Measurements from ENCODE around the gene RNF217. TPM values are rescaled to one million over a fixed set of nuclear protein-coding genes. Genes with fewer than 3 reads are reported as not detected.

Gene RNF217
- polyA plus RNA-seq, 1 donor (not counting 4 experiments of a cell fraction or from before 2014, with no cell fraction given): 44.0 TPM

- no peak for FAIRE-seq
- TF ChIP-seq, protein P1, sequence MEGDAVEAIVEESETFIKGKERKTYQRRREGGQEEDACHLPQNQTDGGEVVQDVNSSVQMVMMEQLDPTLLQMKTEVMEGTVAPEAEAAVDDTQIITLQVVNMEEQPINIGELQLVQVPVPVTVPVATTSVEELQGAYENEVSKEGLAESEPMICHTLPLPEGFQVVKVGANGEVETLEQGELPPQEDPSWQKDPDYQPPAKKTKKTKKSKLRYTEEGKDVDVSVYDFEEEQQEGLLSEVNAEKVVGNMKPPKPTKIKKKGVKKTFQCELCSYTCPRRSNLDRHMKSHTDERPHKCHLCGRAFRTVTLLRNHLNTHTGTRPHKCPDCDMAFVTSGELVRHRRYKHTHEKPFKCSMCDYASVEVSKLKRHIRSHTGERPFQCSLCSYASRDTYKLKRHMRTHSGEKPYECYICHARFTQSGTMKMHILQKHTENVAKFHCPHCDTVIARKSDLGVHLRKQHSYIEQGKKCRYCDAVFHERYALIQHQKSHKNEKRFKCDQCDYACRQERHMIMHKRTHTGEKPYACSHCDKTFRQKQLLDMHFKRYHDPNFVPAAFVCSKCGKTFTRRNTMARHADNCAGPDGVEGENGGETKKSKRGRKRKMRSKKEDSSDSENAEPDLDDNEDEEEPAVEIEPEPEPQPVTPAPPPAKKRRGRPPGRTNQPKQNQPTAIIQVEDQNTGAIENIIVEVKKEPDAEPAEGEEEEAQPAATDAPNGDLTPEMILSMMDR (optimal IDR thresholded peaks at IDR 0.05 in 1 of 3, IDR thresholded peaks at IDR 0.05 in 1 of 3, conservative IDR thresholded peaks at IDR 0.05 in 1 of 3; ENCODE audit: extremely low read depth in 1 of 3, insufficient read depth in 2 of 3, low read length in 3 of 3): no peak
- TF ChIP-seq EZH2 (IDR thresholded peaks at IDR 0.05; ENCODE audit: low read length): no peak
- Histone ChIP-seq H4K20me1 (ENCODE audit: control insufficient read depth, extremely low read depth, insufficient read depth, low read length) (no peaks in the 10 kb centered on the region), H3K4me2 (ENCODE audit: control insufficient read depth, extremely low read depth, insufficient read depth, low read depth, low read length) (no peak overlapping the region), H3K27me3 (ENCODE audit: control insufficient read depth, extremely low read depth, insufficient read depth, low read length) (no peaks in the 10 kb centered on the region), H3K27ac (ENCODE audit: control insufficient read depth, insufficient read depth, low read length) (no peak overlapping the region), H2AFZ (ENCODE audit: control insufficient read depth, low read length) (no peak overlapping the region), H3K4me3 (ENCODE audit: control insufficient read depth in 2 of 3, extremely low read depth in 1 of 3, insufficient read depth in 2 of 3, low read depth in 1 of 3, low read length in 3 of 3) (no peak overlapping the region), H3K36me3 (ENCODE audit: control insufficient read depth in 2 of 2, extremely low read depth in 1 of 2, insufficient read depth in 2 of 2, low read length in 2 of 2) (no peaks in the 10 kb centered on the region), H3K4me1 (ENCODE audit: control insufficient read depth, extremely low read depth, insufficient read depth, low read length) (peaks cover 11% of the 10 kb centered on the region), H3K9me1 (ENCODE audit: control insufficient read depth, extremely low read depth, insufficient read depth, low read length) (no peaks in the 10 kb centered on the region), H3K79me2 (ENCODE audit: control insufficient read depth, insufficient read depth, low read length) (no peaks in the 10 kb centered on the region), H3K9me3 (ENCODE audit: control insufficient read depth, low read depth, low read length) (no peaks in the 10 kb centered on the region), H3K9ac (ENCODE audit: control insufficient read depth, extremely low read depth, insufficient read depth, low read length) (no peak overlapping the region)
- DNase-seq (ENCODE audit: low read depth, low spot score): no peak
- dilution Hi-C loops (cut with MboI; ENCODE audit: extremely low pct_ligation_motif_present, low sequenced_read_pairs): no loop called here
Measured at GRCh38 chr6:124949706-124950105, 12.5 kb upstream of the RNF217 start.

- H3K79me2 ChIP-seq (ENCODE audit: control insufficient read depth, insufficient read depth, low read length): peaks cover 2% of the 10 kb centered on the region
- no peak for DNase-seq (ENCODE audit: low read depth, low spot score)
- no peak overlapping the region for H3K27ac ChIP-seq (ENCODE audit: control insufficient read depth, insufficient read depth, low read length)
- no peaks in the 10 kb centered on the region for H3K27me3 ChIP-seq (ENCODE audit: control insufficient read depth, extremely low read depth, insufficient read depth, low read length)
- no peaks in the 10 kb centered on the region for H3K9me1 ChIP-seq (ENCODE audit: control insufficient read depth, extremely low read depth, insufficient read depth, low read length)
- no peak overlapping the region for H2AFZ ChIP-seq (ENCODE audit: control insufficient read depth, low read length)
- FAIRE-seq: no peak
- no peak overlapping the region for H3K4me2 ChIP-seq (ENCODE audit: control insufficient read depth, extremely low read depth, insufficient read depth, low read depth, low read length)
- TF ChIP-seq, protein P1 (optimal IDR thresholded peaks at IDR 0.05 in 1 of 3, IDR thresholded peaks at IDR 0.05 in 1 of 3, conservative IDR thresholded peaks at IDR 0.05 in 1 of 3; ENCODE audit: extremely low read depth in 1 of 3, insufficient read depth in 2 of 3, low read length in 3 of 3): no peak
- no peak for TF ChIP-seq EZH2 (IDR thresholded peaks at IDR 0.05; ENCODE audit: low read length)
- H4K20me1 ChIP-seq (ENCODE audit: control insufficient read depth, extremely low read depth, insufficient read depth, low read length): no peaks in the 10 kb centered on the region
- H3K9me3 ChIP-seq (ENCODE audit: control insufficient read depth, low read depth, low read length): no peaks in the 10 kb centered on the region
- no peaks in the 10 kb centered on the region for H3K36me3 ChIP-seq (ENCODE audit: control insufficient read depth in 2 of 2, extremely low read depth in 1 of 2, insufficient read depth in 2 of 2, low read length in 2 of 2)
- H3K4me1 ChIP-seq (ENCODE audit: control insufficient read depth, extremely low read depth, insufficient read depth, low read length): peaks cover 15% of the 10 kb centered on the region
- H3K9ac ChIP-seq (ENCODE audit: control insufficient read depth, extremely low read depth, insufficient read depth, low read length): no peak overlapping the region
- no peak overlapping the region for H3K4me3 ChIP-seq (ENCODE audit: control insufficient read depth in 2 of 3, extremely low read depth in 1 of 3, insufficient read depth in 2 of 3, low read depth in 1 of 3, low read length in 3 of 3)
- dilution Hi-C loops (cut with MboI; ENCODE audit: extremely low pct_ligation_motif_present, low sequenced_read_pairs): no loop called here
Measured at GRCh38 chr6:124953808-124954207, 8.4 kb upstream of the RNF217 start.
